ENCODE data around the gene HSFX2. TPM values are rescaled to one million over a fixed set of nuclear protein-coding genes. Genes with fewer than 3 reads are reported as not detected.
"Not testable (repeated sequence)": the region's sequence is repeated elsewhere in the genome, so short reads cannot be mapped to it uniquely, and the experiment has no call there.

HSFX2 gene
- polyA plus RNA-seq, 1 donor from 2014 or later, result 0.16 TPM

- Mint-ChIP-seq H3K27me3 (no peaks in the 10 kb centered on the region), H3K4me1 (peaks cover 0 to 5% (median 0%) of the 10 kb centered on the region in 3 donors), H3K27ac (no peak overlapping the region), H3K36me3 (no peaks in the 10 kb centered on the region), H3K9me3 (no peaks in the 10 kb centered on the region), H3K4me3 (no peak overlapping the region)
Observed at GRCh38 chrX:149618871-149619270, 23.8 kb upstream of the HSFX2 start.

DNA sequence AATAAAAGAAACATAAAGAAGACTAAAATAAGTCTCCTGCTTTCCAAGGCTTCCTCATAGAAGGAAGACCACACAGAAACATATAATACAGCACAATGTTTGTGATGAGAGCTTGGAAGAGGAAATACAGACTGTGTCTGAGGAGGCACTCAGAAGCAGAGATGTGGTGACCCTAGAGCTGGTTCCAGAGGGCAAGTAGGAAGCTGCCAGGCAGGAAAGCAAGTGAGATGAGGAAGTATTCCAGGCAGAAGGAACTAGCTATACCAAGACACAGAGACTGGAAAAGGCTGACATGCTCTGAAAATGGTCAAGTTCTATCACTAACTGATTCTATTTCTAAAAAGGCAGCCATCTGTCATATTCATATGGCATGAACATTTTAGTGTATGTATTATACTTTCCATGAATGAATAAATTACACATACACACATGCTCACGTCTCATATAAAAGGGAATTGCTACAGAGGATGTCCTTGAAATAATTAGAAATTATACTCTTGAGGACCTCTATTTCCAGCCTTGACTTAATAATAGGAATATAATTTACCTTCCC is 16.6 kb upstream of the HSFX2 start:
- Mint-ChIP-seq H3K4me3 (no peak overlapping the region), H3K27me3 (no peaks in the 10 kb centered on the region), H3K27ac (no peak overlapping the region), H3K4me1 (peaks cover 0 to 4% (median 0%) of the 10 kb centered on the region in 3 donors), H3K9me3 (no peaks in the 10 kb centered on the region), H3K36me3 (peaks cover 3% of the 10 kb centered on the region)

GRCh38 chrX:149610511-149610910 is 15.4 kb upstream of the HSFX2 start:
- H3K36me3 Mint-ChIP-seq, result peaks cover 3% of the 10 kb centered on the region
- H3K4me3 Mint-ChIP-seq, result no peak overlapping the region
- no peaks in the 10 kb centered on the region for H3K27me3 Mint-ChIP-seq
- peaks cover 0 to 4% (median 0%) of the 10 kb centered on the region in 3 donors for H3K4me1 Mint-ChIP-seq
- H3K27ac Mint-ChIP-seq, result no peak overlapping the region
- no peaks in the 10 kb centered on the region for H3K9me3 Mint-ChIP-seq

- H3K27ac Mint-ChIP-seq, result no peak overlapping the region
- H3K4me1 Mint-ChIP-seq, result no peaks in the 10 kb centered on the region
- H3K4me3 Mint-ChIP-seq, result no peak overlapping the region
- H3K36me3 Mint-ChIP-seq, result peaks cover 3% of the 10 kb centered on the region
- no peaks in the 10 kb centered on the region for H3K27me3 Mint-ChIP-seq
- no peaks in the 10 kb centered on the region for H3K9me3 Mint-ChIP-seq
Observed at GRCh38 chrX:149607699-149608098, 12.6 kb upstream of the HSFX2 start.

DNA sequence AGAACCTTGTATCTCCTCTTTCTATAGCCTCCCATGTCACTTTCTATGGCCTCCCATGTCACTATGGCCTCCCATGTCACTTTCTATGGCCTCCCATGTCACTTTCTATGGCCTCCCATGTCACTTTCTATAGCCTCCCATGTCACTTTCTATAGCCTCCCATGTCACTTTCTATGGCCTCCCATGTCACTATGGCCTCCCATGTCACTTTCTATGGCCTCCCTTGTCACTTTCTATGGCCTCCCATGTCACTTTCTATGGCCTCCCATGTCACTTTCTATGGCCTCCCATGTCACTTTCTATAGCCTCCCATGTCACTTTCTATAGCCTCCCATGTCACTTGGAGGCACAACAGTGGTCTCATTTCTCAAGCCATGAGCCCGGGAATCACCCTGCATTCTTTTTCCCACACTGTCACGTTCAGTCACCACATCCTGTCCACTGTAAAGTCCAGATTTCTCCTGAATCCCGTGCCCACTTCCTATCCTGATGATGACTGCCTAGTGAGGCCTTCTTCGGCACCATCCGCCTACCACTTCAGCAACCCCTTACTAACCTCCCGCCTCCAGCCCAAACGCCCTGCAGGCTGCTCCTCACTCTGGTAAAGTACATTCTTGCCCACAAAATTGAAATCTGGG is 10.3 kb upstream of the HSFX2 start:
- H3K9me3 Mint-ChIP-seq, H3K4me3 Mint-ChIP-seq, H3K36me3 Mint-ChIP-seq, H3K27ac Mint-ChIP-seq, H3K27me3 Mint-ChIP-seq, H3K4me1 Mint-ChIP-seq: not testable (repeated sequence)

GRCh38 chrX:149598603-149599002 is 3.5 kb upstream of the HSFX2 start:
- not testable (repeated sequence) for H3K36me3 Mint-ChIP-seq, H3K4me1 Mint-ChIP-seq, H3K9me3 Mint-ChIP-seq, H3K27me3 Mint-ChIP-seq, H3K27ac Mint-ChIP-seq, H3K4me3 Mint-ChIP-seq

DNA sequence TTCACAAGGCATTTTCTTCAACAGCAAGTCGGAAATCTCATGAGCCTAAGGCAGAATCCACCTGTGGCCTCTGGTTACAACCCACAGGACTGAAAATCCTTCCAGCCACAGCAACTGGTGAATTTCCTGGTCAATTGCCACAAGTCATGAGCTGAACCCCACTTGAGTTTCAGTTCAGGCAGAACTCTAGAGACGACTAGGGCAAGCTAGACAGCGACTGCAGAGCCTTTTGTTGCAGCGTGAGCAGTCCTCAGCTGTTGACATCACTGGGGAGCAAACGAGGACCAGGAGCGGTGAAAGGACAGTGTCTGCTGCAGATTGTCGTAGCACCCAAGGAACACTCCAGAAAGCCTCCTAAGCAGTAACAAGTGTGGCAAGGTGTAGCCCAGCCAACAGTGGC is 829 bp upstream of the HSFX2 start:
- not testable (repeated sequence) for H3K27me3 Mint-ChIP-seq, H3K4me1 Mint-ChIP-seq, H3K27ac Mint-ChIP-seq, H3K4me3 Mint-ChIP-seq, H3K36me3 Mint-ChIP-seq, H3K9me3 Mint-ChIP-seq

DNA sequence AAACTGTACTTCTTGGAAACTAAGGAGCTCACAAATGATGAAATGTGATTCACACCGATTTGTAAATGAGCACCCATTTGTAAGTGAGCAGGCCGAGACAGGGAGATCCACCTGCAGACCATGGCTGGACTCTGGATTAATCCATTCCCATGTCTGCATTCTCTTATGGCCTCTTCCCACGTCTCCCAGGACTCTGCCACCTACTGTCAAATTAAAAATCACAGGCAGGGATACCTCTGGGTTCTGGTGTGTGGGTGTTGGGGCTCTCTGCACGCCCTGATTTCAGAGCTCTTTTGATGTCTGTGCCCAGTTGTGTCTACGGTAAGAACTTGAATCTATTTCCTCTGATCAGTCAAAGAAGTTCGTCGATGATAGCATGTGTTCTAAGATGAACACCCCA is 4.1 kb downstream of the HSFX2 start:
- H3K27ac Mint-ChIP-seq, H3K9me3 Mint-ChIP-seq, H3K27me3 Mint-ChIP-seq, H3K36me3 Mint-ChIP-seq, H3K4me1 Mint-ChIP-seq, H3K4me3 Mint-ChIP-seq: not testable (repeated sequence)

GRCh38 chrX:149587359-149587758 is 7.8 kb downstream of the HSFX2 start, which contains the start of gene MAGEA9B:
MAGEA9B (minus strand) TSS chrX:149587459; CDS start chrX:149583179, 4,280 bp downstream.
- not testable (repeated sequence) for H3K4me1 Mint-ChIP-seq, H3K27ac Mint-ChIP-seq, H3K36me3 Mint-ChIP-seq, H3K4me3 Mint-ChIP-seq, H3K9me3 Mint-ChIP-seq, H3K27me3 Mint-ChIP-seq

DNA sequence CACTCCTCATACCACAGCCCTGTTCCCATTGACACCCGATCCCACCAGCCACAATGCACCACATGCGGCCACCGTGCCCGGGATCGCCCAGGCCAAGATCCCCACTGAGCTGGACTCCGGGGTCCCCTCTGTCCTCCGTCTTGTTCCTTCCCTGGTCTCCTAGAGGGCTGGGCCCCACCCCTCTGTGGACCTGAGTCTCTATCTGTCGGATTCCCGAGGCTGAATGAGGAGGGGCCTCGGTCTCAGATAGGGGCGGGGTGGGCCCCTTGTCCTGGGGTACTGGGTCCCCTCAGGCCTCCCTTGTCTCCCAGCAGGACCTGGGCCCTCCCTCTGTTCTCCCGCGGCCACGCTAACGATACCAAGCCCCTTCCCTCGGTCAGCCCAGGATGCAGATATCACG is 9.5 kb downstream of the HSFX2 start:
- not testable (repeated sequence) for H3K4me1 Mint-ChIP-seq, H3K4me3 Mint-ChIP-seq, H3K9me3 Mint-ChIP-seq, H3K27ac Mint-ChIP-seq, H3K27me3 Mint-ChIP-seq, H3K36me3 Mint-ChIP-seq

GRCh38 chrX:149573456-149573855 is 21.7 kb downstream of the HSFX2 start:
- not testable (repeated sequence) for H3K4me3 Mint-ChIP-seq, H3K36me3 Mint-ChIP-seq

GRCh38 chrX:149572743-149573142 is 22.4 kb downstream of the HSFX2 start:
- Mint-ChIP-seq H3K27me3 (peaks cover 9% of the 10 kb centered on the region), H3K4me3 (no peak overlapping the region), H3K36me3 (no peaks in the 10 kb centered on the region), H3K27ac (no peak overlapping the region), H3K4me1 (peaks cover 0 to 1% (median 0%) of the 10 kb centered on the region in 3 donors), H3K9me3 (no peaks in the 10 kb centered on the region)

More at GRCh38 chrX:149573456-149573855, 21.7 kb downstream of the HSFX2 start:
- H3K27ac Mint-ChIP-seq, H3K9me3 Mint-ChIP-seq, H3K4me1 Mint-ChIP-seq, H3K27me3 Mint-ChIP-seq: not testable (repeated sequence)

DNA sequence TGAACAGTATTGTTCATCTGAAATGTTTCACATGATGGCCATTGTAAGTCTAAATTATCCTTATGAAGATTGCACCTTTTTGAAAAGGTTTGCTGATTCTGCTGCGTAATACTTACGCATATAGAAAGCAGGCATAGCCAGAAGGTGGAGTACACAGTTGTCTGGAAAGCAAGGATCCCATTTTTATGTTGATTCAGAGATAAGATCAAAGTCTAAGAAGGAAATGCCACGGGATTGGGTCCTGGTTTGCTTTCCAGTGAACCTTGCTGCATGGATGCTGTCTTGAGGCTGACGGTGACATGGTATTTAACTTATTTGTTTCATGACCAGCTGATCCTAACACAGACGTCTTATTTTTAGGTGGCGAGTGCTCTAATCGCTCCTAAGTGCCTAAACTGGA is 23.3 kb downstream of the HSFX2 start:
- no peak overlapping the region for H3K4me3 Mint-ChIP-seq
- H3K27me3 Mint-ChIP-seq, result peaks cover 9% of the 10 kb centered on the region
- no peaks in the 10 kb centered on the region for H3K36me3 Mint-ChIP-seq
- peaks cover 0 to 1% (median 0%) of the 10 kb centered on the region in 3 donors for H3K4me1 Mint-ChIP-seq
- H3K9me3 Mint-ChIP-seq, result no peaks in the 10 kb centered on the region
- no peak overlapping the region for H3K27ac Mint-ChIP-seq

- Mint-ChIP-seq H3K4me3 (no peak overlapping the region), H3K9me3 (no peaks in the 10 kb centered on the region), H3K36me3 (no peaks in the 10 kb centered on the region), H3K4me1 (peaks cover 0 to 1% (median 0%) of the 10 kb centered on the region in 3 donors), H3K27ac (no peak overlapping the region), H3K27me3 (peaks cover 9% of the 10 kb centered on the region)
Observed at GRCh38 chrX:149570668-149571067, 24.4 kb downstream of the HSFX2 start.

GRCh38 chrX:149569770-149570169 is 25.3 kb downstream of the HSFX2 start:
- peaks cover 0 to 1% (median 0%) of the 10 kb centered on the region in 3 donors for H3K4me1 Mint-ChIP-seq
- no peaks in the 10 kb centered on the region for H3K9me3 Mint-ChIP-seq
- H3K27ac Mint-ChIP-seq, result no peak overlapping the region
- H3K4me3 Mint-ChIP-seq, result no peak overlapping the region
- H3K36me3 Mint-ChIP-seq, result no peaks in the 10 kb centered on the region
- H3K27me3 Mint-ChIP-seq, result peaks cover 9% of the 10 kb centered on the region

GRCh38 chrX:149568701-149569296 is 26.3 kb downstream of the HSFX2 start:
- H3K4me3 Mint-ChIP-seq, result no peak overlapping the region
- H3K9me3 Mint-ChIP-seq, result no peaks in the 10 kb centered on the region
- no peak overlapping the region for H3K27ac Mint-ChIP-seq
- peaks cover 0 to 1% (median 0%) of the 10 kb centered on the region in 3 donors for H3K4me1 Mint-ChIP-seq
- no peaks in the 10 kb centered on the region for H3K36me3 Mint-ChIP-seq
- peaks cover 9% of the 10 kb centered on the region for H3K27me3 Mint-ChIP-seq
